Epithelial cell of proximal tubule (primary cell): Measurements from ENCODE around the gene MRNIP. TPM values are rescaled to one million over a fixed set of nuclear protein-coding genes. Genes with fewer than 3 reads are reported as not detected.

Experiments
- DNase-seq: peaks from one replicate; pipeline ENCODE4 v3.0.0-alpha.2; 2011; ENCODE audit warnings: low read depth
- H3K4me3 ChIP-seq: 2 replicates; pipeline ENCODE4 v1.5.1; 2011; ENCODE audit warnings: low read depth, mild to moderate bottlenecking, low read length
- CTCF ChIP-seq: conservative IDR thresholded peaks from 2 replicates; pipeline ENCODE4 v1.5.1; 2012; ENCODE audit warnings: low read depth, mild to moderate bottlenecking, low read length
- total RNA-seq: library from RNA; depleted of rRNA; stranded (reverse); fragments of >200 nt; gene quantifications from 2 replicates; pipeline ENCODE4 v1.2.3, GENCODE V29; 2015

The MRNIP gene
- total RNA-seq, 1 donor from 2014 or later, result 22.1 TPM

DNA sequence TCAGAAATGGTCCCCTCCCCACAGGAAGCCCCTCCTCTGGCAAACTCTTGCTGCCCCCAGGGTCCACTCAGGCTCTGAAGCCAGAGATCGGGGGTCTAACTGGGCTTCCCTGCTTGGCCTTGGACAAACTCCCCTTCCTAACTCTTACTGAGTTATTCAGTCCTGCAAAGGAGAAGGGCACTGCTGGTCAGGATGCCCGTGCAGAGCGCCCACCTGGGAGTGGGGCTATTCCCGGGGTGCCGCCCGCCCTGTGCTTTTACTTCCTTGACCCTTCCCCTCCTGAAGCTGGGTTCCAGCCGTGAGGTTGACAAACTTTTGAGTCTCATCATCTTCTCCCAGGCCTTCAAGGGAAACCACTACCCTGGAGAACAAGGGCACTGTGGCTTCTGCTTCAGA is 44.1 kb upstream of the MRNIP start:
- TF ChIP-seq CTCF, result no peak
- H3K4me3 ChIP-seq, result no peak overlapping the region
- DNase-seq, result no peak

GRCh38 chr5:179901915-179902762 is 43.5 kb upstream of the MRNIP start:
- no peak for TF ChIP-seq CTCF
- DNase-seq, result no peak
- no peak overlapping the region for H3K4me3 ChIP-seq

GRCh38 chr5:179901462-179901861 is 42.8 kb upstream of the MRNIP start:
- no peak for DNase-seq
- H3K4me3 ChIP-seq, result no peak overlapping the region
- no peak for TF ChIP-seq CTCF

DNA sequence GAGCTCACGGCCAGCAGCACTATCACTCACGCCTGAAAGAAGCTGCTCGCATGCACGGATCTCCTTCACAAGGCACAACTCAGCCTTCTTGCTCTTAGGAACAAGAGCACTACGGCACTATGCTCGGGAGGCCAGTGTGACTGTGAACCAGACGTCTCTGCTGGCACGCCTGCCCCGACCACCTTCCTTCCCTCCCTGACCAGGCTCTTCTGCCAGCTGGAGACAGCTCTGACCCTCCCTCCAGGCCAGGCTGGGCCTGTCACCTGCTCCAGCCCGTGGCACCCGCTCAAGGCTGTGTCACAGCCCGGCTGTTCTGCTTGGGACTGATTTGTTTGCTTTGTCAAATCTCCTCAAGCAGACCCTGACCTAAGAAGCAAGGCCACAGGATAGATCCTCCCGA is 42.1 kb upstream of the MRNIP start:
- no peak overlapping the region for H3K4me3 ChIP-seq
- no peak for DNase-seq
- no peak for TF ChIP-seq CTCF

DNA sequence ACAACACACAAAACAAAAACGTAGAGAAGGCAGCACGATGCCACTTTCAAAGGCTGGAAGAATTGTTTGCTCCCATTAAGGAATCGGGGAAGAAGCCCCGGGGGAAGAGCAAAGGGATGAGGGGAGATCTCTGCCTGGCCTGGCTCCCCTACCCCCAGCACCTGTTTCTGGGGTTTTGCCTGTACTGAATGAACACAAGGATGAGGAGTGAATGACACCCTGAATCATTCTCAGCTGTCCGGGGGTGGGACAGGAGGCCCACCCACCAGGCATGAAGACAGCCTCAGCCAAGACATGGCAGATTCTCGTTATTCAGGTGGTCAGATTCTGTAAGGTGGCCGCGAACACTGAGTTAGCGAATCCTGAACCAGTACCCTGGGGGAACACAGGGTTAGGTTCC is 41.6 kb upstream of the MRNIP start:
- H3K4me3 ChIP-seq, result no peak overlapping the region
- TF ChIP-seq CTCF, result no peak
- no peak for DNase-seq

DNA sequence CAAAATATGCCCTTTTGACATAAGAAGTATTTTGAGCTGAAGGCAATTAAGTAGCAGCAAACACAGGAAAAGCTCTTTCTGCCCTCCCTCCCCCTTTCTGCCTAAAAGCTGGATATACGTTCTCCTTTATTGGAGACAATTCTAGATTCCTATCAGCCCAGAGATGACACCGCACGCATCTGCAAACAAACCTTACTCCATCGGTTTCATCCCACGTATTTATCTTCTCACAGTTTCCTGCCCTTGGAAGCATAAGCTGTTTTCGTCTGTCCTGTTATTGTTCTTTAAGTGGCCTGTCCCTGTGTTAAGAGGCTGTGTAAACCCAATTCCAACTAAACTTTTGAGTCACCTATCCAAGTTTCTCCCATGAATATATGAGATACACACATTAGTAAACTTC is 37.2 kb upstream of the MRNIP start:
- H3K4me3 ChIP-seq, result no peak overlapping the region
- TF ChIP-seq CTCF, result no peak
- DNase-seq, result no peak
